Right atrium auricular region (tissue), 2 donors: Measurements from ENCODE around the gene ETHE1. TPM values are rescaled to one million over a fixed set of nuclear protein-coding genes. Genes with fewer than 3 reads are reported as not detected.

Experiments used
- DNase-seq: peaks from one replicate; pipeline ENCODE4 v3.0.0-alpha.2; 2019; ENCODE audit warnings: low spot score
- H3K27ac ChIP-seq, 2 donors: fragments of 200-600 bp; sonication (generic); 1 replicate in 1 of 2; 2 replicates in 1 of 2; pipeline ENCODE4 v1.5.1; 2016 to 2019
- H3K27me3 ChIP-seq, 2 donors: fragments of 200-600 bp; sonication (generic); one replicate each; pipeline versions ENCODE4 v1.5.1 to v1.6.0; 2017 to 2019
- H3K36me3 ChIP-seq: fragments of 200-600 bp; sonication (generic); one replicate; pipeline ENCODE4 v1.5.1; 2016
- H3K4me1 ChIP-seq, 2 donors: fragments of 200-600 bp; sonication (generic); one replicate each; pipeline versions ENCODE4 v1.5.1 to v1.6.0; 2017 to 2019
- H3K4me3 ChIP-seq, 2 donors: fragments of 200-600 bp; sonication (generic); 1 replicate in 1 of 2; 2 replicates in 1 of 2; pipeline ENCODE4 v1.5.1; 2017 to 2019; ENCODE audit warnings: mild to moderate bottlenecking in 1 of 2, moderate library complexity in 1 of 2
- H3K9me3 ChIP-seq, 2 donors: fragments of 200-600 bp; sonication (generic); one replicate each; pipeline ENCODE4 v1.5.1; 2019
- CTCF ChIP-seq, 2 donors: fragments of 200-600 bp; sonication (generic); IDR thresholded peaks; one replicate each; pipeline ENCODE4 v1.5.1; 2019; ENCODE audit warnings: antibody characterized with exemption in 2 of 2
- total RNA-seq, 2 donors: library from RNA; depleted of rRNA; stranded (reverse); fragments of >200 nt; gene quantifications; one replicate each; pipeline ENCODE4 v1.1.0, GENCODE V29; 2016

The ETHE1 gene
- total RNA-seq, 2 donors from 2014 or later: 17.9 to 25.4 TPM

GRCh38 chr19:43479961-43480561 lies 46.9 kb downstream of the ETHE1 start:
- peaks cover 0 to 4% of the 10 kb centered on the region in 2 donors for H3K4me1 ChIP-seq
- no peak overlapping the region for H3K4me3 ChIP-seq
- no peak overlapping the region for H3K27ac ChIP-seq
- no peak for TF ChIP-seq CTCF (IDR thresholded peaks at IDR 0.05)
- DNase-seq: no peak
- no peaks in the 10 kb centered on the region for H3K36me3 ChIP-seq
- no peaks in the 10 kb centered on the region for H3K27me3 ChIP-seq
- no peaks in the 10 kb centered on the region for H3K9me3 ChIP-seq

GRCh38 chr19:43479226-43479625 lies 47.8 kb downstream of the ETHE1 start:
- H3K4me1 ChIP-seq: peaks cover 0 to 12% of the 10 kb centered on the region in 2 donors
- H3K9me3 ChIP-seq: no peaks in the 10 kb centered on the region

GRCh38 chr19:43478323-43478722 lies 48.7 kb downstream of the ETHE1 start:
- no peak overlapping the region for H3K27ac ChIP-seq
- H3K9me3 ChIP-seq: no peaks in the 10 kb centered on the region
- H3K4me1 ChIP-seq: peaks cover 0 to 12% of the 10 kb centered on the region in 2 donors
- no peak for DNase-seq
- H3K27me3 ChIP-seq: no peaks in the 10 kb centered on the region
- H3K4me3 ChIP-seq: no peak overlapping the region
- no peak for TF ChIP-seq CTCF (IDR thresholded peaks at IDR 0.05)
- no peaks in the 10 kb centered on the region for H3K36me3 ChIP-seq

More at GRCh38 chr19:43479226-43479625, 47.8 kb downstream of the ETHE1 start:
- no peak for TF ChIP-seq CTCF (IDR thresholded peaks at IDR 0.05)
- no peaks in the 10 kb centered on the region for H3K36me3 ChIP-seq
- no peak overlapping the region for H3K27ac ChIP-seq
- no peak overlapping the region for H3K4me3 ChIP-seq
- H3K27me3 ChIP-seq: no peaks in the 10 kb centered on the region
- DNase-seq: no peak

GRCh38 chr19:43476606-43477005 lies 50.4 kb downstream of the ETHE1 start:
- Histone ChIP-seq H3K9me3 (no peaks in the 10 kb centered on the region), H3K4me1 (peaks cover 0 to 12% of the 10 kb centered on the region in 2 donors), H3K27ac (no peak overlapping the region), H3K36me3 (no peaks in the 10 kb centered on the region), H3K4me3 (no peak overlapping the region), H3K27me3 (no peaks in the 10 kb centered on the region)
- TF ChIP-seq CTCF (IDR thresholded peaks at IDR 0.05): no peak
- no peak for DNase-seq

GRCh38 chr19:43474986-43475705 lies 51.9 kb downstream of the ETHE1 start:
- peak; percentile 95 for DNase-seq
- Histone ChIP-seq H3K9me3 (no peaks in the 10 kb centered on the region), H3K27ac (peak overlapping the region; percentile 68 to 75), H3K4me3 (peak overlapping the region; percentile 18 to 48), H3K4me1 (peaks cover 0 to 12% of the 10 kb centered on the region in 2 donors), H3K27me3 (no peaks in the 10 kb centered on the region), H3K36me3 (no peaks in the 10 kb centered on the region)
- no peak for TF ChIP-seq CTCF (IDR thresholded peaks at IDR 0.05)
